SK-MEL-5 (cell line): ENCODE measurements around the gene TMEM30B. TPM values are rescaled to one million over a fixed set of nuclear protein-coding genes. Genes with fewer than 3 reads are reported as not detected.
"Not testable (repeated sequence)": the region's sequence is repeated elsewhere in the genome, so short reads cannot be mapped to it uniquely, and the experiment has no call there.

Experiments
- DNase-seq: peaks from one replicate; pipeline ENCODE4 v3.0.0-alpha.2; 2016; ENCODE audit warnings: low read depth, low spot score
- in situ Hi-C: cut with HindIII; loops from 2 replicates; pipeline ENCODE4 v1.10.0; 2016; ENCODE audit warnings: low sequenced_read_pairs, high pct_unique_total_duplicates, low pct_unique_long_range_greater_than_20kb
- polyA plus RNA-seq, 2 experiments: library from polyadenylated mRNA; depleted of rRNA; stranded (reverse); fragments of >200 nt; gene quantifications; 2 replicates each; pipeline ENCODE4 v1.2.3, GENCODE V29; 2015
- total RNA-seq: library from RNA; depleted of rRNA; stranded (reverse); fragments of >200 nt; shearing (Covaris generic); gene quantifications from 2 replicates; pipeline ENCODE4 v1.2.3, GENCODE V29; 2014; rRNA removed

Gene TMEM30B
- not detected in 2 replicates for total RNA-seq
- polyA plus RNA-seq (2015; cell fraction: cytosol; rRNA removed) = not detected in 2 replicates
- not detected in 2 replicates for polyA plus RNA-seq (2015; cell fraction: nucleus; rRNA removed)

GRCh38 chr14:61281186-61281947, at the start of gene TMEM30B:
Gene TMEM30B (minus strand): TSS chr14:61281338. CDS start chr14:61281147, 191 bp downstream.
- DNase-seq = no peak
- in situ Hi-C loops = no loop called here

GRCh38 chr14:61330511-61330910, 49.4 kb upstream of the TMEM30B start:
- DNase-seq = no peak
- in situ Hi-C loops = no loop called here

- in situ Hi-C loops = no loop called here
Observed at GRCh38 chr14:61329478-61330051, 48.4 kb upstream of the TMEM30B start.

GRCh38 chr14:61328626-61329262, 47.6 kb upstream of the TMEM30B start:
- in situ Hi-C loops = no loop called here
- no peak for DNase-seq

More at GRCh38 chr14:61329478-61330051, 48.4 kb upstream of the TMEM30B start:
- DNase-seq = no peak

GRCh38 chr14:61326847-61327246, 45.7 kb upstream of the TMEM30B start:
- no peak for DNase-seq
- in situ Hi-C loops = no loop called here

GRCh38 chr14:61326146-61326545, 45.0 kb upstream of the TMEM30B start:
- DNase-seq = no peak
- in situ Hi-C loops = no loop called here

- DNase-seq = no peak
- in situ Hi-C loops = no loop called here
Observed at GRCh38 chr14:61325166-61325565, 44.0 kb upstream of the TMEM30B start.

GRCh38 chr14:61323970-61324369, 42.8 kb upstream of the TMEM30B start:
- in situ Hi-C loops = no loop called here
- DNase-seq = no peak

GRCh38 chr14:61322799-61323290, 41.7 kb upstream of the TMEM30B start:
- in situ Hi-C loops = no loop called here
- peak; percentile 29 for DNase-seq

- DNase-seq = no peak
- in situ Hi-C loops = no loop called here
Observed at GRCh38 chr14:61322011-61322798, 41.1 kb upstream of the TMEM30B start.

GRCh38 chr14:61321385-61322010, 40.4 kb upstream of the TMEM30B start, which contains the start of gene PRKCH:
Gene PRKCH (plus strand): TSS chr14:61321579. CDS start chr14:61322102, 523 bp downstream.
- DNase-seq = peak; percentile 74
- in situ Hi-C loops = no loop called here

- in situ Hi-C loops = no loop called here
- DNase-seq = no peak
Observed at GRCh38 chr14:61320806-61321384, 39.8 kb upstream of the TMEM30B start.

GRCh38 chr14:61320170-61320569, 39.0 kb upstream of the TMEM30B start:
- DNase-seq, in situ Hi-C loops: not testable (repeated sequence)

- in situ Hi-C loops = no loop called here
- no peak for DNase-seq
Observed at GRCh38 chr14:61319706-61320105, 38.6 kb upstream of the TMEM30B start.

- no peak for DNase-seq
- in situ Hi-C loops = no loop called here
Observed at GRCh38 chr14:61319086-61319485, 37.9 kb upstream of the TMEM30B start.

GRCh38 chr14:61315313-61315712, 34.2 kb upstream of the TMEM30B start:
- no peak for DNase-seq
- in situ Hi-C loops = no loop called here

GRCh38 chr14:61308701-61309100, 27.6 kb upstream of the TMEM30B start:
- in situ Hi-C loops, DNase-seq: not testable (repeated sequence)
